Left ventricle myocardium inferior (tissue), 1 donor: ENCODE measurements around the gene GOLT1A. TPM values are rescaled to one million over a fixed set of nuclear protein-coding genes. Genes with fewer than 3 reads are reported as not detected.

Experiments
- DNase-seq: peaks from one replicate; pipeline ENCODE4 v3.0.0-alpha.2; 2020
- H3K27ac ChIP-seq: fragments of 200-600 bp; replicated peaks from 2 replicates; pipeline ENCODE4 v1.8.0; 2021
- H3K27me3 ChIP-seq: fragments of 200-600 bp; 2 replicates; pipeline ENCODE4 v1.8.0; 2021; ENCODE audit warnings: low read depth
- H3K36me3 ChIP-seq: fragments of 200-600 bp; 2 replicates; pipeline ENCODE4 v1.8.0; 2021
- H3K4me1 ChIP-seq: fragments of 200-600 bp; 2 replicates; pipeline ENCODE4 v1.8.0; 2021
- H3K4me3 ChIP-seq: fragments of 200-600 bp; 2 replicates; pipeline ENCODE4 v1.8.0; 2021; ENCODE audit warnings: mild to moderate bottlenecking, moderate library complexity
- H3K9me3 ChIP-seq: fragments of 200-600 bp; replicated peaks from 2 replicates; pipeline ENCODE4 v1.8.0; 2021
- CTCF ChIP-seq: fragments of 200-600 bp; IDR thresholded peaks from 2 replicates; pipeline ENCODE4 v1.8.0; 2021; ENCODE audit warnings: antibody characterized with exemption, mild to moderate bottlenecking, borderline replicate concordance
- intact Hi-C: fragments of 100-400 bp; cut with micrococcal nuclease; formaldehyde crosslinking; loops from one replicate; pipeline ENCODE4 v1.11.0; 2022
- long read RNA-seq: library from polyadenylated mRNA; unstranded; transcript quantifications from one replicate; pipeline ENCODE4 v2.0.0, GENCODE V29; 2021
- total RNA-seq: library from RNA; stranded (reverse); fragmentation: NEBNext Ultra II Directional; extraction: Animal tissue kit (Norgen Biotek cat#: 25700); gene quantifications from one replicate; pipeline ENCODE4 v1.2.1, GENCODE V29; 2021
- donor health status: DM: no; HTN: yes; CAD: no; lungs with severe emphysema.

Gene GOLT1A
- not detected for total RNA-seq
- long read RNA-seq: 0 reads

- H3K27me3 ChIP-seq: peaks cover 20% of the 10 kb centered on the region
These were observed at the start of gene GOLT1A for GRCh38 chr1:204213668-204214662. Gene GOLT1A (minus strand): TSS chr1:204213988. CDS start chr1:204213906, 82 bp downstream.

GRCh38 chr1:204263254-204263910 lies 49.6 kb upstream of the GOLT1A start:
- no peaks in the 10 kb centered on the region for H3K27me3 ChIP-seq
- H3K36me3 ChIP-seq: peaks cover 47% of the 10 kb centered on the region
- no peak for TF ChIP-seq CTCF
- no peaks in the 10 kb centered on the region for H3K9me3 ChIP-seq
- peaks cover 46% of the 10 kb centered on the region for H3K4me1 ChIP-seq
- H3K4me3 ChIP-seq: no peak overlapping the region
- peak overlapping the region; percentile 28 for H3K27ac ChIP-seq
- intact Hi-C loops: no loop called here
- no peak for DNase-seq

More at GRCh38 chr1:204213668-204214662, at the start of gene GOLT1A:
- peaks cover 10% of the 10 kb centered on the region for H3K4me1 ChIP-seq
- no peaks in the 10 kb centered on the region for H3K9me3 ChIP-seq
- peak within 1 kb of the TSS; percentile 51 for H3K4me3 ChIP-seq
- no peaks in the 10 kb centered on the region for H3K36me3 ChIP-seq
- intact Hi-C loops: no loop called here
- H3K27ac ChIP-seq: no peak within 1 kb of the TSS
- peak; percentile 36 for DNase-seq
- TF ChIP-seq CTCF: peak; percentile 79

GRCh38 chr1:204262506-204263253 lies 48.9 kb upstream of the GOLT1A start:
- Histone ChIP-seq H3K27ac (peak overlapping the region; percentile 28), H3K9me3 (no peaks in the 10 kb centered on the region), H3K4me1 (peaks cover 46% of the 10 kb centered on the region), H3K4me3 (no peak overlapping the region), H3K27me3 (no peaks in the 10 kb centered on the region), H3K36me3 (peaks cover 40% of the 10 kb centered on the region)
- intact Hi-C loops: no loop called here
- peak; percentile 5 for DNase-seq
- TF ChIP-seq CTCF: no peak

- Histone ChIP-seq H3K9me3 (no peaks in the 10 kb centered on the region), H3K27me3 (no peaks in the 10 kb centered on the region), H3K36me3 (peaks cover 41% of the 10 kb centered on the region), H3K27ac (no peak overlapping the region), H3K4me1 (peaks cover 41% of the 10 kb centered on the region), H3K4me3 (no peak overlapping the region)
- no peak for DNase-seq
- no peak for TF ChIP-seq CTCF
- intact Hi-C loops: no loop called here
These were observed 48.1 kb upstream of the GOLT1A start for GRCh38 chr1:204261746-204262505.
